Erythroblast (primary cell): ENCODE results near the gene OPTC.
"Not testable (repeated sequence)": the region's sequence is repeated elsewhere in the genome, so short reads cannot be mapped to it uniquely, and the experiment has no call there.

ENCODE experiments used
- DNase-seq, 2 experiments: peaks; one replicate each; lab custom pipeline; 2025; lab: John Stamatoyannopoulos, UW
- GATA1 ChIP-seq: IDR thresholded peaks from 2 replicates; pipeline ENCODE4 v1.6.1; 2011; ENCODE audit warnings: low read depth, mild to moderate bottlenecking, control low read depth, low read length, moderate library complexity
- POLR2A ChIP-seq: IDR thresholded peaks from 2 replicates; pipeline ENCODE4 v1.6.1; 2011; ENCODE audit warnings: mild to moderate bottlenecking, low read length

Gene OPTC

DNA sequence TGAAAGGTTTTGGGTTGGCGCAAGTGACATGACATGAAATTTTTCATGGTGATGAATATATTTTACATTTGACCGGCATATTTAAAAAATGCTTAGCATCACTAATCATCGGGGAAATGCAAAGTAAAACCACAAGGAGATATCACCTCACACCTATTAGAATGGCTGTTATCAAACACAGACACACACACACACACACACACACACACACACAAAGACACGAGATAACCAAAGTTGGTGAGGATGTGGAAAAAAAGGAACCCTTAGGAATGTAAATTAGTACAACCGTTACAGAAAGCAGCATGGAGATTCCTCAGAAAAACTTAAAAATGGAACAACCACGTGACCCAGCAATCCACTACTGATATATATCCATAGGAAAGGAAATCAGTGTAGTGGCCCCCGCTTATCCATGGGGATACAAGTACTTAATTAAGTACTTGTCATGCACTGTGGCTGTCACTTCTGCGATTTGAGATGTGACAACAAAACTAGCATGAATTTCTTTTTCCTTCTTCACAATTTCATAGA lies 34.2 kb upstream of the OPTC start:
- no peak for DNase-seq
- TF ChIP-seq GATA1 (no peak), POLR2A (no peak)

DNA sequence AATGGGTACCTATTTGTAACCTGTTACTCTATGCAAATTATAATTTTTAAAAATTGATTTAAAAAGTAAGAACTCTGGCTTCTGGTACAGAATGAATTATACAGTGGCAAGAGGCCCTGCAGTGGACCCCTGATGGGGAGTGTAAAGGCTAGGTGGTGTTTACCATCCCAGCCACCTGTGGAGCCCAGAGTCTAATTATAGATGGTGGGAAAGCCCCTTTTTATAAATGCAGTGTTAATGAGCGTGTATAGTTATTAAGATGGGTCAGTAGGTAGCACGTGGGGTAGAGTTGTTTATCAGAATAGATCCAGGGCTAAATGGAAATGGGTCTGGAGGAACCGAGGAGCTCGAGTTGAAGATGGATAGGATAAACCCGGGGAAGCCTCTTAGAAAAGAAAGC lies 32.2 kb upstream of the OPTC start:
- no peak for TF ChIP-seq POLR2A
- TF ChIP-seq GATA1: no peak
- DNase-seq: no peak

DNA sequence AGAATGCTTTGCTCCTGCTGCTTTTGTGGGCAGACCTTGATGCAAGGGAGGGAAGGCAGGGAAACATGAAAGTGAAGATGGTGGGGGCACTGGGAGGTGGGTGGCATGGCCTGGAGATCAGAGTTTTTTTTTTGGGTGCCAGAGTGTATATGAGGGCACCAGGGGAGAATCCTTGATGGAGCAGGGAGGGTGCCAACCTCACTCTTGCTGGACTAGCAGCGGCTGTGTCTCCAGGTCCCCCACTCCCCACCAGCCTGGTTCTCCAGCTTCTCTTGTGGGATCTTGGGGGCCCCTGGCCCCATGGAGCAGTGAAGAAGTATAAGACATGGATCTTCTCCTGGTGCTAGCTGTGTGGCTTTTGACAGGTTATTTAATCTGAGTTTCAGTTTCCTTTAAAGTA lies 31.8 kb upstream of the OPTC start:
- TF ChIP-seq POLR2A (no peak), GATA1 (no peak)
- no peak for DNase-seq

DNA sequence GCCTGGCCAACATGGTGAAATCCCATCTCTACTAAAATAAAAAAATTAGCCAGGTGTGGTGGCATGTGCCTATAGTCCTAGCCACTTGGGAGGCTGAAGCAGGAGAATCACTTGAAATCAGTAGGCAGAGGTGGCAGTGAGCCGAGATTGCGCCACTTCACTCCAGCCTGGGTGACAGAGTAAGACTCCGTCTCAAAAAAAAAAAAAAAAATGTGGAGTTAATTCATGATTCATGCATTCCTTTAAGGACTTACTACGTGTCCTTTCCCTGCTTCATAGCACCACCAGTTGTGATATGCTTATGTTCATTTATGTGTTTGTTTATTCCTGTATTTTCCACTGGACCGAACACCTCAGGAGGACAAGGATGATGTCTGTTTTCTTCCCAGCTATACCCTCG lies 31.1 kb upstream of the OPTC start:
- no peak for DNase-seq
- no peak for TF ChIP-seq GATA1
- TF ChIP-seq POLR2A: no peak

DNA sequence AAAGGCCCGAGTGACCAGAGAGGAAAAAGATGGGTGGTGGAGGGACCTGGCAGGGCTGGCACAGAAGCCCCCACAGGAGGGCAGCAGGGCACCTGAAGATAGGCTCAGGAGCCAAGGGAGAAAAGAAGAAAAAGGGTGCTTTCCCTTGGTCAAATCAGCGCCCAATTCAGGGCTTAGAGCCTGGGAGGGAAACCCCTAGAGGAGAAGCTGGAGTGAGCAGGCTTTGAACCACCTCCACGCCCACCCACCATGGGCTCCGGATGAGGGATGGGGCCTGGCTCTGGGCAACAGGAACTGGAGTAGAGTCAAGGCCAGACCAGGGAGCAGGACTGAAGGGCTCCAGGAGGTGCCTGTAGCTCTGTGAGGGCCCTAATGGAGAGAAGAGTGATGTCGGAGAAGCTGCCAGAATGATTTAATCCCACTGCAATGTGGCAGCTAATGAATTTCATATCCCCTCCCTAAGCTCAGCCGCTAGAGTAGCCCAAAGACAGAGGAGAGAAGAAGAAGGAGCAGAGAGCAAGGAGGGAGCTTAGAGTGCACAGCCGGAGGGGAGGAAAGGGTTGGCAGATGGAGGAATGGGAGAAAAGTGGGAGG lies 30.4 kb upstream of the OPTC start:
- TF ChIP-seq POLR2A (no peak), GATA1 (no peak)
- no peak for DNase-seq

DNA sequence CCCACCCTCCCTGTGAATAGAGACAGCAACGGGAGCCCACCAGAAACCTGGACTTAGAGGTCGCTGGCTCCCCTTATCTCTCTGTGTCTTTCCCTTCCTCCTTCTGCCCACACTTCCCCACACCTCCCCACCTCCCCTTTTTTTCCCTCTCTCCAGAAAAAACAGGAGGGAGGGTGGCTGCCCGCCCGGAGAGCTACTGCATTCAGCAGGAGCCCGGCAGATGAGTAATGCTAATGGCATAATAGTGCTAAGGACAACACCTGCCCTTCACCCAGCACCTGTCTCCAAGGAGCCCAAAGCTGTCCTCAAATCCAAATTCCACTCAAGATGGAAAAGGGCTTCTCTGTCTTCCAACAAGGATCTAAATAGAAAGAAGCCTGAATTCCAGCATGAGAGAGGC lies 29.7 kb upstream of the OPTC start:
- no peak for DNase-seq
- TF ChIP-seq POLR2A (no peak), GATA1 (no peak)

DNA sequence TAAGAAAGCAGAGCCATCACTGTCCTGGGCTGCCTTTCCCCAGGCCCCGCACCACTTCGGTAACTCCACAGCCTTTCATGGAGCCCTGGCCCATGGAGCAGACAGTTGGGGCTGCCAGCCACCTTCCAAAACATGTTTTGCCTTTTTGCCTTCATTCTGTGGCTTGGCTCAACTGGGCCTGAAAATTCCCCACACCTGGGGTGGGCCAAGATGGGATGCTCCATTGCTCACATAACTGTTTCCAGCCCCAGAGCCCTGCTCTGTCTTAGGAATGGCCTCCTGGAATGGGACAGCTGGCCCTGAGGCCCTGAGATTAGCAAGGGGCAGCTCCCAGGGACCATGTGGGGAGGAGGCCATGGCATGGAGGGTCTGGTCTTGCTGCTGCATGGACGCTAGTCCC lies 29.2 kb upstream of the OPTC start:
- DNase-seq: no peak
- TF ChIP-seq POLR2A: no peak
- TF ChIP-seq GATA1: no peak

DNA sequence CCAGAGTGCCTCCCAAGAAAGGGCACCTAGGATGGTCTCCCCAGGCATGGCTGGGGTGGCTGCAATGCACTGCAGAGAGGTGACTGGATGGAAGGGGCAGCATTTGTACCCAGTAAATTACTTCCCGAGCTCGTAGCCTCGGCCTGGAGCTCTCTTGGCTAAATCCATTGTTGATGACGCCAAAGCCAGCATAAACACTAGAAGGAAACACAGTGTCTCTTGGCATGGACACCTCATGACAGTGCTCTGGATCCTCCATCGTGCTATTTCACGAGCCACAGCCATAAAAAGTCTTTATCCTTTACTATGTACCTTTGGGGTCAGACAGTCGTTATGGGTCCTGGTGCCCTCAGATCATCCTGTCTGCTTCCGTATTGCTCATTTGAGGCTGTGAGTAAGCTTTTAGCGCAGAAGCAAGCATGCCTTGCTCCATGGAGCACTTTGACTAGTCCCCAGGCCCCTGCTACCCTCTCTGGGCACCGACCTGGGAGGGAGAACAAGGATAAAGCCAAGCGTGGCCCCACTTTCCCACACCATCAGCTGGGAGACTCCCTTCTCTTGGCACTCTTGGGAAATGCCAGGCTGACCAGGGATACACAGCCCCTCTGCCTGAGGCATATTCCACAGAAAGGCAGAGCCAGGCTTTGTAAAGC lies 28.7 kb upstream of the OPTC start:
- TF ChIP-seq POLR2A (no peak), GATA1 (no peak)
- DNase-seq: no peak

DNA sequence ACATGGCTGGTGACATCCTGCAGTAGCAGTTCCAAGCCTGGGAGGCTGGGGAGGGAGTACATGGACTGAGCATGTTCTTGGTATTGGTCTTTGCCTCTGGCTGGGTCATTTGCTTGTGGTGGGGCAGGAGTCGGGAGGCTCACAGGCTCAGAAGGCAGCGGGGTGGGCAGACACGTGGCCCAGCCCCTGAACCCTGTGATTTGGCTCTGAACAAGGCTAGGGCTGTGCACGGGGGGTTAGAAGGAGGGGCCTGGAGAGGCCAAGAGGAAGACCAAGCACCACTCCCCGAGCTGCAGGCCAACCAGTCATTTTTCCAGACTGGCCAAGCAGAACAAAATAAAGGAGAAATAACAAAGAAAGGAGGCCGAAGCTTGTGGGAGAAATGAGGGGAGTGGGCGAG lies 28.0 kb upstream of the OPTC start:
- no peak for DNase-seq
- no peak for TF ChIP-seq GATA1
- no peak for TF ChIP-seq POLR2A

DNA sequence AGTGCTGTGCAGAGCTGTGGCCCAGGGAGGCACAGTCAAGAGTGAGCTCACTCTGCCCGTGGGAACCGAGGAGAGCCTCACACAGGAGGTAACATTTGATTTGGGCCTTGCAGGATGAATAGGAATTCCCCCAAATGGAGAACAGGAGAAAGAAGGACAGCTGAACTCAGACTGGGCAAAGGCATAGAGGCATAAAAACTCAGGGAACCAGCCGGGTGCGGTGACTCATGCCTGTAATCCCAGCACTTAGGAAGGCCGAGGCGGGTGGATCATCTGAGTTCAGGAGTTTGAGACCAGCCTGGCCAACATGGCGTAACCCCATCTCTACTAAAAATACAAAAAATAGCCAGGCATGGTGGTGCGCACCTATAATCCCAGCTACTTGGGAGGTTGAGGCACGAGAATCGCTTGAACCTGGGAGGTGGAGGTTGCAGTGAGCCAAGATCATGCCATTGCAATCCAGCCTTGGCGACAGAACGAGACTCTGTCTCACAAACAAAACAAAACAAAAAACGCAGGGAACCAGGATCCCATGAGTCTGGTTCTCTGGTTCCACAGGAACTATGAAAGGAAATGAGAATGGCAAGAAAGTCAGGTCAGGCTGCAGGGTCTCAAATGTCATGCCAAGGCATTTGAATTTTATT lies 26.9 kb upstream of the OPTC start:
- DNase-seq: not testable (repeated sequence)

DNA sequence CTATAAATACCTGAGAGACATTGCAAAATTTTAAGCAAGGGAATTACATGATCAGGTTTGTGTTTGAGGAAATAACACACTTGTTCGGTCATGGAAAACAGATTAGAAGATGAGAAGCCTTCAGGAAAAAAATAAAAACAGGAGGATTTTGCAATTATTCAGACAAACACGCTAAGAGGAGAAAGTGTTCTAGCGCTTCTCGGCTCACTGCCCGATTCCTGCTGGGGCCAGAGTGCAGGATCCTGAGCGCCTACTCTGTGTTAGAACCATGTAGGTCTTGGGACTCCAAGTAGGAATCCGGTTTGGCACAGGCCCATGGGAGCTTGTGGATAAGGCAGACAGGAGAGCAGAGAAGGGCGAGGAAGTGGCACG lies 26.4 kb upstream of the OPTC start:
- TF ChIP-seq GATA1 (no peak), POLR2A (no peak)
- DNase-seq: no peak

DNA sequence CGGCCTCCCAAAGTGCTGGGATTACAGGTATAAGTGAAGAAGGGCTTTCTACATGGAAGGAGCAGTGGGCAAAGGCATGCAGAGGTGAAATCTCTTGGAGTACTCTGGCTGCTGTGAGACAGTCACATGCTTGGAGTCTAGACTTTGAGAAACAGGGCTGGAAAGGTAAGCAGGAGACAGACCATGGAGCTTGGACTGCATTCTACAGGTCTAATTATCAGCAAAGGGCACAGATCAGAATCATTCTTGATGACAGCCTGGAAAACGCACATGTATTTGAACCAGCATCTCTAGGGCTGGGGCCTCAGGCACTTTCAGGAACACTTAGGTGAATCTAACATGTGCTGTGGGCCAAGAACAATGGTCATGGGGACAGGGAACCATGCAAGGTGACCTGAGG lies 25.6 kb upstream of the OPTC start:
- DNase-seq: no peak
- no peak for TF ChIP-seq POLR2A

DNA sequence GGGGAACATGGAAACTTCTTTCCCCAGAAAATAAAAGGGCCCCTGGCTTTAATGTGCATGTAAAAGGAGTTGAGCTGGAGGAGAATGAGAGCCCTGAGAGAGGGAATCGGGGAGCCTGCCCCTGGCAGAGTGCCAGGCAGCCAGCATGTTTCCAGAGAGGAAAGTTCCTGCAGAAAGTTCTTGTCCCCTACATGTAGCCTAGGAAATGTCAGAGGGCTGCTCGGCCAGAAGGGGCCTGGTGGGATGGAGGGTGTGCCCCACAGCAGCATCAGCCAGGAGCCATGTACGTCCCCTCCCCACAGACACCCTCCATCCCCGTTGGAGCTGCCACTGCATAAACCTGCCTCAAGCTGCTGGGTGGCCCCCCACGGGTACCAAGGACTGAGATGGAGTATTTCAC lies 23.7 kb upstream of the OPTC start:
- TF ChIP-seq POLR2A: no peak
- no peak for TF ChIP-seq GATA1

DNA sequence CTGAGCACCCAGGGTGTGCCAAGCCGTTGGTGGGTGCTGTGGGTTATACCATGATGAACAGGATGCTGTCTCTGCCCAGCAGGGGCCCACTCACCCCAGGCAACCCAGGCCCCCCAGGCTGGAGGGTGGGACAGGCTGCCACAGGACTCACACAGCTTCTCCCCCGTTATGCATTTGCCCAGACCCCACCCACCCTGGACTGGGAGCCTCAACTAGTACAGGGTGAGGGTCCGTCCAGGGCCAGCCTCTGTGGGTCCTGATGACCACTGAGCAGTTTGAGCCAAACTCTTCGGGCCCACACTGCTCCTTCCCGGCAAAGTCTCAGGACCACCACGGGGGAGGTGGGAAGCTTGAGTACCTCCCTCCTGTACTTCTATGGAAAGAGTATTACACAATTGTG lies 22.1 kb upstream of the OPTC start:
- no peak for DNase-seq
- TF ChIP-seq POLR2A: no peak
- no peak for TF ChIP-seq GATA1

More for the DNA sequence above, 23.7 kb upstream of the OPTC start:
- no peak for DNase-seq

DNA sequence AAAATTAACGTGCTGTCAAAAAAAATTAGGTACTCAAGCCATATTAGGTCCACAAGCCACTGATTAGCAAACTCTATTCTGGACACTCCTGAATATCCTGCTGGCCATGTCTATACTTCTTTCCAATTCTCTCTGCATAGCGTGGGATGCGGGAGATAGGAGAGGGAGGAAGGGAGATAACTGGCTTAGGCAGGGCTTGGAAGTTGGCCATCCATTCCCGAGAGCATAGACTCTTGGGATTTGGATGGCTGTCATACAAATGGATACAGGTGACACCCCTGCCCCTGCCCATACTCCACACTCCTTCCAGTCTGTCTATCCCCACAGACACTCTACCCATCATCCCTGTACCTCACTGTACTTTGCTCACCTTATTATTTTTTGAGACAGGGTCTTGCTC lies 20.7 kb upstream of the OPTC start:
- no peak for DNase-seq
- no peak for TF ChIP-seq GATA1
- TF ChIP-seq POLR2A: no peak
